ENCODE results near the gene CCSER1. TPM values are rescaled to one million over a fixed set of nuclear protein-coding genes. Genes with fewer than 3 reads are reported as not detected.

CCSER1 gene
- polyA plus RNA-seq, 3 donors: 0.09 to 0.75 (median 0.13) TPM

DNA sequence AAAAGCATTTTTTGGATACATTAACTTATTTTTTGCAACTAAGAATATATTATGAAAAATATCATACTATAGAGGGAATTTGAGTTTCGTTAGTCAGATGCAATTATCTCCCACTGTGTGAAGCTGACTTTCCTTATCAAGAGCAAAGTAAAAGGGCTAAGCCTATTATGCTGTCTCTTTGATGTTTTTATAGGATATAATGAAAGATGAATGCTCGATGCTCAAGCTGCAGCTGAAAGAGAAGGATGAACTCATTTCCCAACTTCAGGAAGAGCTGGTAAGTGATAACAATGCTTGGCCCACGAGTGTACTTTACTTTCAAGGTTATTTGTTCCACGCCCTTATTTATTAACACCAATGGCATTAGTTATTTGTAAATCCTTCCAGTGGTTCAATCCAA, 688.4 kb downstream of the CCSER1 start:
- Histone ChIP-seq H3K9ac (ENCODE audit: insufficient read depth, low read length, poor library complexity, severe bottlenecking) (no peak overlapping the region), H3K27ac (ENCODE audit: low read depth in 1 of 2, low read length in 2 of 2) (no peak overlapping the region), H3K4me2 (replicated peaks; ENCODE audit: extremely low read depth, low read length, poor library complexity, severe bottlenecking) (no peak overlapping the region), H3K4me1 (ENCODE audit: control insufficient read depth in 1 of 2, insufficient read depth in 2 of 2, low read length in 2 of 2) (no peaks in the 10 kb centered on the region), H3K9me3 (replicated peaks in 1 of 2; ENCODE audit: control insufficient read depth in 1 of 2, insufficient read depth in 1 of 2, low read length in 2 of 2) (peaks cover 4 to 25% of the 10 kb centered on the region in 2 donors), H3K36me3 (replicated peaks in 1 of 2; ENCODE audit: control insufficient read depth in 1 of 2, insufficient read depth in 2 of 2, low read length in 2 of 2) (no peaks in the 10 kb centered on the region), H3K4me3 (replicated peaks in 1 of 3; ENCODE audit: low read depth in 2 of 3, low read length in 3 of 3) (no peak overlapping the region), H2AFZ (ENCODE audit: insufficient read depth, low read depth, low read length, poor library complexity, severe bottlenecking) (no peak overlapping the region), H4K20me1 (ENCODE audit: insufficient read depth, low read length) (no peaks in the 10 kb centered on the region), H3K27me3 (ENCODE audit: control insufficient read depth in 2 of 2, insufficient read depth in 2 of 2, low read length in 2 of 2) (no peaks in the 10 kb centered on the region), H3K79me2 (ENCODE audit: insufficient read depth, low read length) (no peaks in the 10 kb centered on the region)
- TF ChIP-seq, protein P1, sequence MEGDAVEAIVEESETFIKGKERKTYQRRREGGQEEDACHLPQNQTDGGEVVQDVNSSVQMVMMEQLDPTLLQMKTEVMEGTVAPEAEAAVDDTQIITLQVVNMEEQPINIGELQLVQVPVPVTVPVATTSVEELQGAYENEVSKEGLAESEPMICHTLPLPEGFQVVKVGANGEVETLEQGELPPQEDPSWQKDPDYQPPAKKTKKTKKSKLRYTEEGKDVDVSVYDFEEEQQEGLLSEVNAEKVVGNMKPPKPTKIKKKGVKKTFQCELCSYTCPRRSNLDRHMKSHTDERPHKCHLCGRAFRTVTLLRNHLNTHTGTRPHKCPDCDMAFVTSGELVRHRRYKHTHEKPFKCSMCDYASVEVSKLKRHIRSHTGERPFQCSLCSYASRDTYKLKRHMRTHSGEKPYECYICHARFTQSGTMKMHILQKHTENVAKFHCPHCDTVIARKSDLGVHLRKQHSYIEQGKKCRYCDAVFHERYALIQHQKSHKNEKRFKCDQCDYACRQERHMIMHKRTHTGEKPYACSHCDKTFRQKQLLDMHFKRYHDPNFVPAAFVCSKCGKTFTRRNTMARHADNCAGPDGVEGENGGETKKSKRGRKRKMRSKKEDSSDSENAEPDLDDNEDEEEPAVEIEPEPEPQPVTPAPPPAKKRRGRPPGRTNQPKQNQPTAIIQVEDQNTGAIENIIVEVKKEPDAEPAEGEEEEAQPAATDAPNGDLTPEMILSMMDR (IDR thresholded peaks at IDR 0.05): no peak
- no peak for DNase-seq
- no peaks in the 10 kb centered on the region for H3K36me3 Mint-ChIP-seq
- no peak overlapping the region for H3K4me3 Mint-ChIP-seq
- H3K4me1 Mint-ChIP-seq: no peaks in the 10 kb centered on the region
- no peak overlapping the region for H3K27ac Mint-ChIP-seq
- peaks cover 11 to 29% (median 17%) of the 10 kb centered on the region in 7 donors for H3K9me3 Mint-ChIP-seq
- intact Hi-C loops (cut with micrococcal nuclease): no loop called here
- peaks cover 0 to 3% (median 0%) of the 10 kb centered on the region in 3 donors for H3K27me3 Mint-ChIP-seq (ENCODE audit: low read depth in 3 of 3)
- no CpG with 5 or more reads among the region's 4 CpGs for WGBS (ENCODE audit: insufficient coverage)

DNA sequence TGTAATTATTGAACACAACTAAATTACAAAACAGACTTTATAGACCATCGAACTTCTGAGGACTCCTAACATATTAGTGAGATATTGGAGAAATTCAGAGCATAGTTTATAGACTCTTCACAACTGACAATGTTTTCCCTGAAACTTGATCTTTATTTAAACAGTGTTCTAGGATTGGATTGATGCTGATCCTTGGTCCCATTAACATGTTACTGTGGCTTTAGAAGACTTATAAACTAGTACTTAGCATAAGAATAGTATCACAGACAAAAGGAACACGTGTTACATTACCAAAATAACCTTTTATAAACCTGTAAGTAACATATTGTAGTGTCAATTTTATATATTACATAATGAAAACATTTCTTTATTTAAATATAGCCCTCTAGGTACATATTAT, 689.6 kb downstream of the CCSER1 start:
- H2AFZ ChIP-seq (ENCODE audit: insufficient read depth, low read depth, low read length, poor library complexity, severe bottlenecking): no peak overlapping the region
- Mint-ChIP-seq H3K27me3 (ENCODE audit: low read depth in 3 of 3) (peaks cover 0 to 3% (median 2%) of the 10 kb centered on the region in 3 donors), H3K36me3 (no peaks in the 10 kb centered on the region), H3K27ac (no peak overlapping the region), H3K9me3 (peaks cover 5 to 20% (median 16%) of the 10 kb centered on the region in 7 donors), H3K4me3 (no peak overlapping the region), H3K4me1 (no peaks in the 10 kb centered on the region)
- no peak for DNase-seq
- H4K20me1 ChIP-seq (ENCODE audit: insufficient read depth, low read length): no peaks in the 10 kb centered on the region
- H3K4me2 ChIP-seq (replicated peaks; ENCODE audit: extremely low read depth, low read length, poor library complexity, severe bottlenecking): no peak overlapping the region
- H3K9me3 ChIP-seq (replicated peaks in 1 of 2; ENCODE audit: control insufficient read depth in 1 of 2, insufficient read depth in 1 of 2, low read length in 2 of 2): peaks cover 4 to 21% of the 10 kb centered on the region in 2 donors
- no peak overlapping the region for H3K27ac ChIP-seq (ENCODE audit: low read depth in 1 of 2, low read length in 2 of 2)
- no peaks in the 10 kb centered on the region for H3K27me3 ChIP-seq (ENCODE audit: control insufficient read depth in 2 of 2, insufficient read depth in 2 of 2, low read length in 2 of 2)
- H3K9ac ChIP-seq (ENCODE audit: insufficient read depth, low read length, poor library complexity, severe bottlenecking): no peak overlapping the region
- no peaks in the 10 kb centered on the region for H3K4me1 ChIP-seq (ENCODE audit: control insufficient read depth in 1 of 2, insufficient read depth in 2 of 2, low read length in 2 of 2)
- intact Hi-C loops (cut with micrococcal nuclease): no loop called here
- no peaks in the 10 kb centered on the region for H3K79me2 ChIP-seq (ENCODE audit: insufficient read depth, low read length)
- TF ChIP-seq, protein P1 (IDR thresholded peaks at IDR 0.05): no peak
- no peak overlapping the region for H3K4me3 ChIP-seq (replicated peaks in 1 of 3; ENCODE audit: low read depth in 2 of 3, low read length in 3 of 3)
- WGBS (ENCODE audit: insufficient coverage): no CpG with 5 or more reads among the region's 2 CpGs
- no peaks in the 10 kb centered on the region for H3K36me3 ChIP-seq (replicated peaks in 1 of 2; ENCODE audit: control insufficient read depth in 1 of 2, insufficient read depth in 2 of 2, low read length in 2 of 2)

Measured in CD14-positive monocyte (primary cell).